Measurements from ENCODE around the gene SLC39A6. TPM values are rescaled to one million over a fixed set of nuclear protein-coding genes. Genes with fewer than 3 reads are reported as not detected.

The SLC39A6 gene
- polyA plus RNA-seq, 1 of the 3 experiments (the other 2 are of a cell fraction), result 67.4 TPM

- POLR2A ChIA-PET, result no interaction called here
- CTCF ChIA-PET, result interaction anchor here (0.9 to 1.6 kb wide), 6 partner anchors 29 to 308 kb away, joined by 3 read pairs; no protein-coding TSS in a partner anchor
- WGBS (ENCODE audit: low lambda C conversion rate), result 92% methylated on average over 17 of the region's 31 CpGs
Observed at GRCh38 chr18:36064027-36064808, 64.9 kb downstream of the SLC39A6 start.

GRCh38 chr18:36058674-36059073 lies 70.5 kb downstream of the SLC39A6 start:
- no peak overlapping the region for H3K4me3 ChIP-seq (ENCODE audit: low read depth in 2 of 2, low read length in 1 of 2)
- H3K9ac ChIP-seq, result no peak overlapping the region
- H3K9me2 ChIP-seq, result no peaks in the 10 kb centered on the region
- POLR2A ChIA-PET, result no interaction called here
- H3K27ac ChIP-seq (ENCODE audit: low read depth in 2 of 2, low read length in 1 of 2), result no peak overlapping the region
- 95% methylated on average over 3 of the region's 3 CpGs for WGBS (ENCODE audit: low lambda C conversion rate)
- no peaks in the 10 kb centered on the region for H3K9me3 ChIP-seq
- peaks cover 100% of the 10 kb centered on the region for H3K79me2 ChIP-seq (ENCODE audit: insufficient read depth)
- H3K36me3 ChIP-seq (replicated peaks in 1 of 2; ENCODE audit: control insufficient read depth in 1 of 2, insufficient read depth in 2 of 2, low read length in 1 of 2), result no peaks in the 10 kb centered on the region
- no peak for DNase-seq
- no peaks in the 10 kb centered on the region for H3K4me1 ChIP-seq (ENCODE audit: control insufficient read depth in 1 of 2, insufficient read depth in 2 of 2, low read depth in 1 of 2, low read length in 1 of 2)
- H3K27me3 ChIP-seq (ENCODE audit: insufficient read depth), result no peaks in the 10 kb centered on the region
- CTCF ChIA-PET, result no interaction called here
- H3F3A ChIP-seq (replicated peaks; ENCODE audit: insufficient read depth), result no peaks in the 10 kb centered on the region
- no peak overlapping the region for H3K4me2 ChIP-seq
- no peak overlapping the region for H2AFZ ChIP-seq (ENCODE audit: low read depth)
- H4K20me1 ChIP-seq (ENCODE audit: insufficient read depth), result peaks cover 34% of the 10 kb centered on the region
- TF ChIP-seq IRF3 (IDR thresholded peaks at IDR 0.05; ENCODE audit: low read depth, low read length), result no peak

More at GRCh38 chr18:36064027-36064808, 64.9 kb downstream of the SLC39A6 start:
- peaks cover 81% of the 10 kb centered on the region for H3K79me2 ChIP-seq (ENCODE audit: insufficient read depth)
- H3F3A ChIP-seq (replicated peaks; ENCODE audit: insufficient read depth), result peaks cover 7% of the 10 kb centered on the region
- peaks cover 42% of the 10 kb centered on the region for H4K20me1 ChIP-seq (ENCODE audit: insufficient read depth)
- no peak overlapping the region for H3K4me2 ChIP-seq
- H3K9me3 ChIP-seq, result no peaks in the 10 kb centered on the region
- H3K36me3 ChIP-seq (replicated peaks in 1 of 2; ENCODE audit: control insufficient read depth in 1 of 2, insufficient read depth in 2 of 2, low read length in 1 of 2), result no peaks in the 10 kb centered on the region
- H3K4me1 ChIP-seq (ENCODE audit: control insufficient read depth in 1 of 2, insufficient read depth in 2 of 2, low read depth in 1 of 2, low read length in 1 of 2), result peaks cover 0 to 11% of the 10 kb centered on the region in 2 experiments; a peak in 2 of 4 replicates
- TF ChIP-seq YY1 (IDR thresholded peaks at IDR 0.05; ENCODE audit: low read depth), result no peak
- TF ChIP-seq, protein P1, sequence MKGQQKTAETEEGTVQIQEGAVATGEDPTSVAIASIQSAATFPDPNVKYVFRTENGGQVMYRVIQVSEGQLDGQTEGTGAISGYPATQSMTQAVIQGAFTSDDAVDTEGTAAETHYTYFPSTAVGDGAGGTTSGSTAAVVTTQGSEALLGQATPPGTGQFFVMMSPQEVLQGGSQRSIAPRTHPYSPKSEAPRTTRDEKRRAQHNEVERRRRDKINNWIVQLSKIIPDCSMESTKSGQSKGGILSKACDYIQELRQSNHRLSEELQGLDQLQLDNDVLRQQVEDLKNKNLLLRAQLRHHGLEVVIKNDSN (IDR thresholded peaks at IDR 0.05; ENCODE audit: borderline replicate concordance, low read depth), result no peak
- TF ChIP-seq, protein P2, sequence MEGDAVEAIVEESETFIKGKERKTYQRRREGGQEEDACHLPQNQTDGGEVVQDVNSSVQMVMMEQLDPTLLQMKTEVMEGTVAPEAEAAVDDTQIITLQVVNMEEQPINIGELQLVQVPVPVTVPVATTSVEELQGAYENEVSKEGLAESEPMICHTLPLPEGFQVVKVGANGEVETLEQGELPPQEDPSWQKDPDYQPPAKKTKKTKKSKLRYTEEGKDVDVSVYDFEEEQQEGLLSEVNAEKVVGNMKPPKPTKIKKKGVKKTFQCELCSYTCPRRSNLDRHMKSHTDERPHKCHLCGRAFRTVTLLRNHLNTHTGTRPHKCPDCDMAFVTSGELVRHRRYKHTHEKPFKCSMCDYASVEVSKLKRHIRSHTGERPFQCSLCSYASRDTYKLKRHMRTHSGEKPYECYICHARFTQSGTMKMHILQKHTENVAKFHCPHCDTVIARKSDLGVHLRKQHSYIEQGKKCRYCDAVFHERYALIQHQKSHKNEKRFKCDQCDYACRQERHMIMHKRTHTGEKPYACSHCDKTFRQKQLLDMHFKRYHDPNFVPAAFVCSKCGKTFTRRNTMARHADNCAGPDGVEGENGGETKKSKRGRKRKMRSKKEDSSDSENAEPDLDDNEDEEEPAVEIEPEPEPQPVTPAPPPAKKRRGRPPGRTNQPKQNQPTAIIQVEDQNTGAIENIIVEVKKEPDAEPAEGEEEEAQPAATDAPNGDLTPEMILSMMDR (IDR thresholded peaks at IDR 0.05), result no peak
- TF ChIP-seq, protein P3, sequence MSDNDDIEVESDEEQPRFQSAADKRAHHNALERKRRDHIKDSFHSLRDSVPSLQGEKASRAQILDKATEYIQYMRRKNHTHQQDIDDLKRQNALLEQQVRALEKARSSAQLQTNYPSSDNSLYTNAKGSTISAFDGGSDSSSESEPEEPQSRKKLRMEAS (IDR thresholded peaks at IDR 0.05; ENCODE audit: low read depth), result no peak
- H3K9me2 ChIP-seq, result no peaks in the 10 kb centered on the region
- no peak overlapping the region for H3K9ac ChIP-seq
- H2AFZ ChIP-seq (ENCODE audit: low read depth), result no peak overlapping the region
- H3K4me3 ChIP-seq (ENCODE audit: low read depth in 2 of 2, low read length in 1 of 2), result no peak overlapping the region
- no peak overlapping the region for H3K27ac ChIP-seq (ENCODE audit: low read depth in 2 of 2, low read length in 1 of 2)
- no peaks in the 10 kb centered on the region for H3K27me3 ChIP-seq (ENCODE audit: insufficient read depth)
- DNase-seq, result no peak

Other genes with a start within 250 kb of the SLC39A6 start
- gene RPRD1A, start 61.8 kb downstream of the SLC39A6 start, polyA plus RNA-seq (2012; rRNA removed), result 28.9 and 44.4 TPM in 2 replicates
- 38.3 and 48.5 TPM in 2 replicates for gene ELP2, start 559 bp upstream of the SLC39A6 start, polyA plus RNA-seq (2012; rRNA removed)
- 1.2 TPM in 2 replicates for gene MOCOS, start 58.2 kb upstream of the SLC39A6 start, polyA plus RNA-seq (2012; rRNA removed)
- gene FHOD3, start 168.4 kb upstream of the SLC39A6 start, polyA plus RNA-seq (2012; rRNA removed), result 10.9 and 11.6 TPM in 2 replicates

Measured in SK-N-SH (cell line).